Large intestine (tissue), 3 donors: Measurements from ENCODE around the gene SPATA18. TPM values are rescaled to one million over a fixed set of nuclear protein-coding genes. Genes with fewer than 3 reads are reported as not detected.
"Not testable (repeated sequence)": the region's sequence is repeated elsewhere in the genome, so short reads cannot be mapped to it uniquely, and the experiment has no call there.

ENCODE experiments used
- DNase-seq, 2 donors: peaks; one replicate each; pipeline versions ENCODE4 v3.0.0 to v3.0.0-alpha.2; 2013
- H3K27ac ChIP-seq: one replicate; pipeline ENCODE4 v1.5.1; 2013; ENCODE audit warnings: low read length
- H3K27me3 ChIP-seq: 2 replicates; pipeline ENCODE4 v1.6.1; 2013; ENCODE audit warnings: low read length; ENCODE audit not compliant: control insufficient read depth, insufficient read depth
- H3K36me3 ChIP-seq: 2 replicates; pipeline ENCODE4 v1.6.1; 2013; ENCODE audit warnings: low read length; ENCODE audit not compliant: control insufficient read depth, insufficient read depth
- H3K4me1 ChIP-seq: one replicate; pipeline ENCODE4 v1.6.1; 2013; ENCODE audit warnings: low read length; ENCODE audit not compliant: control insufficient read depth, insufficient read depth
- H3K4me3 ChIP-seq: one replicate; pipeline ENCODE4 v1.5.1; 2013; ENCODE audit warnings: low read length
- H3K9me3 ChIP-seq: one replicate; pipeline ENCODE4 v1.6.1; 2013; ENCODE audit warnings: mild to moderate bottlenecking, low read depth, low read length, moderate library complexity; ENCODE audit not compliant: control insufficient read depth
- WGBS: methylation state at CpG from one replicate; pipeline ENCODE4 v1.1.5; 2013; ENCODE audit warnings: low lambda C conversion rate; ENCODE audit not compliant: insufficient coverage; 5-methylcytosine and 5-hydroxymethylcytosine counted together
- polyA plus RNA-seq: library from polyadenylated mRNA; unstranded; fragments of 120-200 nt; gene quantifications from one replicate; pipeline ENCODE4 v1.2.1, GENCODE V29; 2013

Gene SPATA18
- polyA plus RNA-seq, 1 donor, result 0.78 TPM

- no peaks in the 10 kb centered on the region for H3K9me3 ChIP-seq
- H3K27me3 ChIP-seq, result peaks cover 6% of the 10 kb centered on the region
- no peaks in the 10 kb centered on the region for H3K36me3 ChIP-seq
- no peaks in the 10 kb centered on the region for H3K4me1 ChIP-seq
- H3K4me3 ChIP-seq, result no peak overlapping the region
- H3K27ac ChIP-seq, result no peak overlapping the region
- DNase-seq, result no peak
These were observed 30.1 kb downstream of the SPATA18 start for GRCh38 chr4:52081216-52081615.

GRCh38 chr4:52086425-52086824 is 35.3 kb downstream of the SPATA18 start:
- H3K4me1 ChIP-seq, H3K4me3 ChIP-seq, DNase-seq, H3K36me3 ChIP-seq, H3K9me3 ChIP-seq, H3K27me3 ChIP-seq, H3K27ac ChIP-seq: not testable (repeated sequence)
- WGBS, result no CpG with 5 or more reads among the region's 1 CpG

GRCh38 chr4:52091801-52092200 is 40.7 kb downstream of the SPATA18 start:
- H3K36me3 ChIP-seq, result no peaks in the 10 kb centered on the region
- H3K4me3 ChIP-seq, result no peak overlapping the region
- no peak for DNase-seq
- H3K27ac ChIP-seq, result no peak overlapping the region
- no peaks in the 10 kb centered on the region for H3K9me3 ChIP-seq
- no CpG with 5 or more reads among the region's 5 CpGs for WGBS
- H3K4me1 ChIP-seq, result no peaks in the 10 kb centered on the region
- H3K27me3 ChIP-seq, result no peaks in the 10 kb centered on the region

GRCh38 chr4:52093466-52093865 is 42.4 kb downstream of the SPATA18 start:
- H3K27me3 ChIP-seq, result no peaks in the 10 kb centered on the region
- H3K4me1 ChIP-seq, result no peaks in the 10 kb centered on the region
- no peaks in the 10 kb centered on the region for H3K9me3 ChIP-seq
- H3K36me3 ChIP-seq, result no peaks in the 10 kb centered on the region
- no peak overlapping the region for H3K4me3 ChIP-seq
- no peak overlapping the region for H3K27ac ChIP-seq
- no peak for DNase-seq
- no CpG with 5 or more reads among the region's 1 CpG for WGBS

GRCh38 chr4:52094376-52095145 is 43.5 kb downstream of the SPATA18 start:
- Histone ChIP-seq H3K4me1 (no peaks in the 10 kb centered on the region), H3K27me3 (no peaks in the 10 kb centered on the region), H3K4me3 (no peak overlapping the region), H3K27ac (no peak overlapping the region), H3K36me3 (no peaks in the 10 kb centered on the region), H3K9me3 (no peaks in the 10 kb centered on the region)
- 96% methylated on average over 4 of the region's 8 CpGs for WGBS
- no peak for DNase-seq

GRCh38 chr4:52095374-52095773 is 44.3 kb downstream of the SPATA18 start:
- Histone ChIP-seq H3K4me1 (no peaks in the 10 kb centered on the region), H3K9me3 (no peaks in the 10 kb centered on the region), H3K4me3 (no peak overlapping the region), H3K36me3 (no peaks in the 10 kb centered on the region), H3K27ac (no peak overlapping the region), H3K27me3 (no peaks in the 10 kb centered on the region)
- WGBS, result no CpG with 5 or more reads among the region's 1 CpG
- DNase-seq, result no peak

GRCh38 chr4:52096048-52096447 is 44.9 kb downstream of the SPATA18 start:
- no peak for DNase-seq
- no peak overlapping the region for H3K4me3 ChIP-seq
- no peaks in the 10 kb centered on the region for H3K27me3 ChIP-seq
- no peaks in the 10 kb centered on the region for H3K4me1 ChIP-seq
- H3K9me3 ChIP-seq, result no peaks in the 10 kb centered on the region
- H3K36me3 ChIP-seq, result no peaks in the 10 kb centered on the region
- no peak overlapping the region for H3K27ac ChIP-seq

- no peak overlapping the region for H3K27ac ChIP-seq
- no peaks in the 10 kb centered on the region for H3K36me3 ChIP-seq
- WGBS, result no CpG with 5 or more reads among the region's 1 CpG
- H3K9me3 ChIP-seq, result no peaks in the 10 kb centered on the region
- no peak overlapping the region for H3K4me3 ChIP-seq
- DNase-seq, result no peak
- H3K27me3 ChIP-seq, result no peaks in the 10 kb centered on the region
- H3K4me1 ChIP-seq, result no peaks in the 10 kb centered on the region
These were observed 47.5 kb downstream of the SPATA18 start for GRCh38 chr4:52098618-52099017.

GRCh38 chr4:52099860-52100461 is 48.9 kb downstream of the SPATA18 start:
- WGBS, result no CpG with 5 or more reads among the region's 2 CpGs

GRCh38 chr4:52102587-52102986 is 51.5 kb downstream of the SPATA18 start:
- no peak for DNase-seq
- H3K9me3 ChIP-seq, result no peaks in the 10 kb centered on the region

More at GRCh38 chr4:52099860-52100461, 48.9 kb downstream of the SPATA18 start:
- Histone ChIP-seq H3K27me3 (no peaks in the 10 kb centered on the region), H3K27ac (no peak overlapping the region), H3K9me3 (no peaks in the 10 kb centered on the region), H3K36me3 (no peaks in the 10 kb centered on the region), H3K4me3 (no peak overlapping the region), H3K4me1 (no peaks in the 10 kb centered on the region)
- DNase-seq, result no peak

GRCh38 chr4:52103319-52103718 is 52.2 kb downstream of the SPATA18 start:
- no peak overlapping the region for H3K4me3 ChIP-seq
- DNase-seq, result no peak
- 0% methylated on average over 1 of the region's 1 CpG for WGBS
- no peaks in the 10 kb centered on the region for H3K27me3 ChIP-seq
- H3K9me3 ChIP-seq, result no peaks in the 10 kb centered on the region
- no peaks in the 10 kb centered on the region for H3K4me1 ChIP-seq
- H3K27ac ChIP-seq, result no peak overlapping the region
- no peaks in the 10 kb centered on the region for H3K36me3 ChIP-seq

More at GRCh38 chr4:52102587-52102986, 51.5 kb downstream of the SPATA18 start:
- Histone ChIP-seq H3K4me3 (no peak overlapping the region), H3K27me3 (no peaks in the 10 kb centered on the region), H3K27ac (no peak overlapping the region), H3K4me1 (no peaks in the 10 kb centered on the region), H3K36me3 (no peaks in the 10 kb centered on the region)
